Renal pelvis (tissue), 4 donors: ENCODE results near the gene MED10. TPM values are rescaled to one million over a fixed set of nuclear protein-coding genes. Genes with fewer than 3 reads are reported as not detected.
"Not testable (repeated sequence)": the region's sequence is repeated elsewhere in the genome, so short reads cannot be mapped to it uniquely, and the experiment has no call there.

Experiments used
- DNase-seq: peaks from one replicate; pipeline ENCODE4 v3.0.0-alpha.2; 2013
- polyA plus RNA-seq, 3 donors: library from polyadenylated mRNA; unstranded; fragments of 120-200 nt; gene quantifications; one replicate each; pipeline ENCODE4 v1.2.1, GENCODE V29; 2013; ENCODE audit not compliant: insufficient read length in 3 of 3

Gene MED10
- polyA plus RNA-seq, 3 donors = 35.2 to 37.8 (median 37.5) TPM

GRCh38 chr5:6379246-6379645 is 899 bp upstream of the MED10 start:
- no peak for DNase-seq

- DNase-seq = no peak
Measured at GRCh38 chr5:6378766-6379103, 388 bp upstream of the MED10 start.

GRCh38 chr5:6377582-6377904 is 804 bp downstream of the MED10 start:
- DNase-seq = no peak

- no peak for DNase-seq
Measured at GRCh38 chr5:6376974-6377520, 1.3 kb downstream of the MED10 start.

GRCh38 chr5:6373081-6373846 is 5.1 kb downstream of the MED10 start:
- no peak for DNase-seq

DNA sequence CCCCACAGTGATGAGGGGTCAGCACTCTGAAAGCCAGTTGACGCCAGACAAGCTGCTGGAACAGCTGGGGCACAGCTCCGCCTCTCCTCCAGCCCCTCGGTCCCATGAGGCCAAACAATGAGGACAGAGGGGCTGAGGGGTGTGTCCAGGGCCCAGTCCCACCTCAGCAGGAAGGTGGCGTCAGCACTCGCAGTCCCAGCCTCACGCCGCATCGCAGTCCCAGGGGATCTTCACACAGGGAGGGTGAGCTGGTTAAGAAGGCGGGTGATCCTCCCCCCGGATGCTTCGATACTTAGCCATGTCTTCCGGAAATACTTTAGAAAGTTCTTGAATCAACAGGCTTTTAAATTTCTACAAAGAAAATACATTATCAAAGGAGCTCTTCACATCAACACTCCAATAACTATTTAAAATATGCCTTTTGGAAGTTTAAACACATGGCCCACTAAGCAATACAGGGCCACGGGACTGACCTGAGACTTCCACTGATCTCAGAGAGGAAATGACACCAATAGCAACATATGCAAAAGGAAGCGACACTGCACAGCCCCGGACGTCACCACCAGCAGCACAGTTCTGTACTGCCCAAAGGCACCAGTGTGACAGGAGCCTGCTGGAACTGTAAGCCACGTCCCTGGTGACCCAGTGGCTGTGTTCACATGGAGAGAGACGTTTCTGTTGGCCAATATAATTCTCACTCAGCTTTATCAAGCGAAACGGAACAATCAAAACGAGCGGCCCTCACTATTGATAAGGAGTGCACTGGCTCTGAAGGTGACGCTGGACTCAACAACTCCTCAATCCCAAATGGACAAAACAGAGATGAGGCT is 5.9 kb downstream of the MED10 start:
- DNase-seq = no peak

DNA sequence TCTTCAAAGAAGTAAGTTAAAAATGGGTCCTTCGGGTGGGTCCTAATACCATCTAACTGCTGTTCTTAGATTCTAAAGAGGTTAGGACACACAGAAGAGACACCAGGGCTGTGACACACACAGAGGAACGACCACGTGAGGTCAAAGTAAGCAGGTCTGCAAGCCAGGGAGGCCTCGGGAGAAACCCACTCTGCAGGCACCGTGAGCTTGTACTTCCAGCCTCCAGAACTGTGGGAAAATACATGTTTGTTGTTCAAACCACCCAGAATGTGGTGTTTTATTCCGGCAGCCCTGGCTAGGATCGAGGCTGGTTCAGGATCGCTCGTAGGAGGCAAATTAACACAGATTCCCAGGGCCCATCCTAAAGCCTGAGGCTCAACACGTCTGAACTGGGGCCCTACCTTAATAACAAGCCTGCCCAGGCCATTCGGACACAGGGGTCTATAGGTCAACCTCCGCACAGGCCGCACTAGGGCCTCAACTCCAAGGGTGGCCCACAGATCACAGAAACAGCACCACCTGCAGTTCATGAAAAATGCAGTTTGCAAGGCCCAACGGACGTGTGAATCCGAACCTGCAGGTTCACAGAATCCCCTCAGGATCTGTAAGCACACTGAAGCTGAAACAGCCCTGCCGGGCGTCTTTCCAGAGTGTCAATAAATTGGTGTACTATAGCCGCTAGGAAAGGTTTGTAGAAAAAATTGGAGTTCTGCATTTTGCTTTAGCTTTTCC is 7.1 kb downstream of the MED10 start:
- DNase-seq = no peak

GRCh38 chr5:6370580-6370979 is 7.8 kb downstream of the MED10 start:
- no peak for DNase-seq

- DNase-seq = no peak
Measured at GRCh38 chr5:6365977-6366590, 12.3 kb downstream of the MED10 start.

GRCh38 chr5:6365142-6365976 is 13.0 kb downstream of the MED10 start:
- no peak for DNase-seq

DNA sequence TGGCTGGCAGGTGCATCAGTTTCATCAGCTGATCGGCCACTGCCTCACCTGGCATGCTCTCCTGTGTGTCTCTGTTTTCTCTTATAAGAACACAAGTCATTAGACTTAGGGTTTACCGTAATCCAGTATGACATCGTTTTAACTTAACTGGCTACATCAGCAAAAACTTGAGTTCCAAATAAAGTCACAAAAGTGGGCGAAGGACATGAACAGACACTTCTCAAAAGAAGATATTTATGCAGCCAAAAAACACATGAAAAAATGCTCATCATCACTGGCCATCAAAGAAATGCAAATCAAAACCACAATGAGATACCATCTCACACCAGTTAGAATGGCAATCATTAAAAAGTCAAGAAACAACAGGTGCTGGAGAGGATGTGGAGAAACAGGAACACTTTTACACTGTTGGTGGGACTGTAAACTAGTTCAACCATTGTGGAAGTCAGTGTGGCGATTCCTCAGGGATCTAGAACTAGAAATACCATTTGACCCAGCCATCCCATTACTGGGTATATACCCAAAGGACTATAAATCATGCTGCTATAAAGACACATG is 14.8 kb downstream of the MED10 start:
- DNase-seq = not testable (repeated sequence)

DNA sequence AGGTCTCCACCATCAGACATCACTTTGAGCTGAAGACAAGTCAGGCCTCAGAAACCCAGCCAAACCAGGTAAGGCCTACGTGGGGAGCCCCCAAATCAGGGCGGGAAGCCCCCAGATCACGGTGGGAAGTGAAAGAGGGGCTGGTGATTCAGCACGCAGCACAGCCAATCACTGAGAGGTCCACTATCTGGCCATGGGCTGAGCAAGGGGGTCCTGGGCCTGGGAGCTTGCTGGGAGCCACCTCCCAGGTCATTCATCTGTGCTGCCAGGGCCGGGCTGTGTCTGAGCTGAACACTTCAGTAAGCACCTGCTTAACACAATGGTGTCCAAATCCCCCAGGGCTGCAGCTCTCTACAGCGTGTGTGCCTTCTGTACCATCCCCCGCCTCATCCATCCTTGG is 15.5 kb downstream of the MED10 start:
- no peak for DNase-seq

DNA sequence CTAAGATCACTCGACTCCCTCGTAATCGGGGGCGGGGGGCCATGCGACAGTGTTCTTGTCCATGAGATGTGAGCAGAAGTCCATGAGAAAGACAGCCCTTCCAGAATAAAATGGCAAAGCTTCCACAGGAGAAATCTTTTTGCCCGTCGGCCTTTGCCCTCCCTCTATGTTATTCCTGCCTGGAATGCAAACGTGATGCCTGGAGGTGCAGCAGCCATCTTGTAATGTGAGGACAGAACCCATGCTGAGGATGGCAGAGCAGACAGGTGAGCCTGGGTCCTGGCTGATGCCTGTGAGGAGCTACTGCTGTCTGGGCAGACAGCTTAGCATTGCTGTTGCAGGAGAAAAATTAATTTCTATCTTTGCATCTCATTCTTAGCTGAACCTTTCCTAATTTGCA is 17.2 kb downstream of the MED10 start:
- no peak for DNase-seq

GRCh38 chr5:6360323-6361072 is 17.8 kb downstream of the MED10 start:
- DNase-seq = no peak

- DNase-seq = no peak
Measured at GRCh38 chr5:6359555-6360322, 18.6 kb downstream of the MED10 start.

DNA sequence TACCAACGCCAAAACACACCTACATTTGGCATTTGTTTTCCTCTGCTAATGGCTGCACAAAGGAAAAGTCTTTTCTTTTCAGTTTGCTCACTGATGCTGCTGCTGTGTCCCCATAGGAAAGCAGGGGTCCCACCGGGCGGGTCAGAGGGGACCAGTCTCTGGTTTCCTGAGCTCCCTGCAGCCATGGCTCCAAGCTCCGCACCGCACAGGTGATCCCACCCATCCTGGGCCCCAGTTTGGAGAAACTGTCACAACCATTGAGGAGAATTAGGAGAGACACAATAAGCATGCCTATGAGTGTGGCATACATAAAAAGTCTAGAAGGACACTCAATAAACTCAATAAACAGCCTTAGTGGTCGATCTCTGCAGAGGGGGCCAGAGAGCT is 19.9 kb downstream of the MED10 start:
- no peak for DNase-seq

DNA sequence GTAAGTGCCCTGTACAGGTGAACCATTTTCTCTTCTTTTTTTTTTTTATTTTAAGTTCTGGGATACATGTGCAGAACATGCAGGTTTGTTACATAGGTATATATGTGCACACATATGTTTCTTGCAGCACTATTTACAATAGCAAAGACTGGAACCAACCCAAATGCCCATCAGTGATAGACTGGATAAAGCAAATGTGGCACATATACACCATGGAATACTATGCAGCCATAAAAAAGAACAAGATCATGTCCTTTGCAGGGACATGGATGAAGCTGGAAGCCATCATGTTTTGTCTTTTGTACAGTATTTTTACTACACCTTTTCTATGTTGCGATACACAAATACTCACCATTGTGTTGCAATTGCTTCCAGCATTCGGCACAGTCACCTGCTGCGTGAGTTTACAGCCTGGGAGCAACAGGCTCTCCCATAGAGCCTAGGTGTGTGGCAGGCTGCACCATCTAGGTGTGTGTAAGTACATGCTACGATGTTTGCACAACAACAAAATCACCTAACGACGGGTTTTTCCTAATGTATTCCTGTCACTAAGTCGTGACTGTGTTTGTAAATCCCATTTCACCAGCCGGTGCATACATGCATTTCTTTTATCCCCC is 20.4 kb downstream of the MED10 start:
- not testable (repeated sequence) for DNase-seq

DNA sequence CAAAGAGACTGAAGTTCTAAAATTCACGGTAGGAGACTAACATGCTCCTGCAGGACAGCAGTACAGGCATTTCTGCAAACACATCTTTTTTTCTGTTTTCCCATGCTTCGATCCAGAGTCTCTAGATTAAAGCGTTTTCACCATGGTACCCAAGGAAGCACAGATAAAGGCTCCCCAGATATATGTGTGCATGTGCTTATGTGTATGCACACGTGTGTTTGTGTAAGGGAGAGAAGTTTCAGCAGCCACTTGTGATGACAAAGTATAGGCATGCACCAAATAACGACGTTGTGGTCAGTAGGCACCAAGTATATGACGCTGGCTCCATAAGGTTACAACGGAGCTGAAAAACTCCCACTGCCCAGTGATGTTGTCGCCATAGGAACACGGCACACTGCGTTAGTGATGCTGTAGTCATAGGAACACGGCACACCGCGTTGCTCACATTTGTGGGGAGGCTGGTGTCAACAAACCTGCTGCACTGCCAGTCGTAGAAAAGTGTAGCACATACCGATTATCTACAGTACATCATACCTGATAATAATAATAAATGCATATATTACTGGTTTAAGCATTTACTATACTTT is 21.7 kb downstream of the MED10 start:
- DNase-seq = no peak
